Measurements from ENCODE around the gene FGA. TPM values are rescaled to one million over a fixed set of nuclear protein-coding genes. Genes with fewer than 3 reads are reported as not detected.

FGA gene
- total and polyA plus RNA-seq, 10 of the 15 experiments (the other 5 are each of a cell fraction or from before 2014, with no cell fraction given): 3.6 TPM; not detected in 9

- ChIA-PET SMC1A (ENCODE audit: uncharacterized antibody, unreplicated experiment) (interaction anchor here (0.6 to 1.7 kb wide), 2 partner anchors 13 to 183 kb away, joined by 3 to 4 read pairs; no protein-coding TSS in a partner anchor), RAD21 (ENCODE audit: unreplicated experiment) (interaction anchor here (0.8 to 5.6 kb wide), 3 partner anchors 19 to 77 kb away, joined by 3 to 28 read pairs (median 14); partner anchors contain the start of gene PLRG1), POLR2A (no interaction called here), CTCF (interaction anchor here (1.1 to 19.0 kb wide), 3 partner anchors 8 to 152 kb away, joined by 3 to 796 read pairs (median 7); partner anchors contain the start of genes FGB and PLRG1)
- no TSS peak for BruUV-seq (replicated peaks)
- 14% methylated on average over 48 of the region's 48 CpGs for WGBS (ENCODE audit: insufficient coverage, insufficient replicate concordance, low lambda C conversion rate, missing lambda C conversion rate)
- no peaks in the 10 kb centered on the region for H3K36me3 ChIP-seq (ENCODE audit: control insufficient read depth in 2 of 2, insufficient read depth in 2 of 2, low read length in 1 of 2)
- DNase-seq (ENCODE audit: low read depth, low spot score): no peak
- intact Hi-C loops (cut with micrococcal nuclease; ENCODE audit: unreplicated experiment): loop anchor here (10.0 kb wide), 2 partner anchors 748 to 852 kb away; partner anchors contain the start of gene MAP9
- H3K4me1 ChIP-seq (ENCODE audit: control insufficient read depth, insufficient read depth, low read length): no peaks in the 10 kb centered on the region
- H3K27ac ChIP-seq (ENCODE audit: control insufficient read depth, insufficient read depth): no peak overlapping the region
- no peak overlapping the region for H3K9ac ChIP-seq (ENCODE audit: control insufficient read depth, insufficient read depth, low read length)
- H2AFZ ChIP-seq (ENCODE audit: control insufficient read depth, low read depth, low read length): no peak overlapping the region
- peaks cover 3% of the 10 kb centered on the region in 2 experiments for H3K27me3 ChIP-seq (replicated peaks in 1 of 2; ENCODE audit: control insufficient read depth in 2 of 2, insufficient read depth in 2 of 2, low read length in 1 of 2)
- no peaks in the 10 kb centered on the region for H3K79me2 ChIP-seq (ENCODE audit: control insufficient read depth, insufficient read depth, low read length)
- peak overlapping the region; percentile 0; the same call in 1 of the 2 replicates for H3K4me2 ChIP-seq (ENCODE audit: control insufficient read depth, insufficient read depth)
- in situ Hi-C loops (cut with MboI): no loop called here
- peak; percentile 98 for ATAC-seq
- no peaks in the 10 kb centered on the region for H4K20me1 ChIP-seq (ENCODE audit: control insufficient read depth, insufficient read depth)
- FAIRE-seq: no peak
- H3K9me3 ChIP-seq (replicated peaks; ENCODE audit: control insufficient read depth, insufficient read depth, low read length): no peaks in the 10 kb centered on the region
- H3K4me3 ChIP-seq: no peak overlapping the region
- TF ChIP-seq ZNF24 (IDR thresholded peaks at IDR 0.05): no peak
- no peak for TF ChIP-seq SUZ12 (IDR thresholded peaks at IDR 0.05; ENCODE audit: unreplicated experiment)
- no peak for TF ChIP-seq NR2F1 (conservative IDR thresholded peaks at IDR 0.05)
- peak; percentile 52 to 75 (median 64) for TF ChIP-seq CTCF (IDR thresholded peaks at IDR 0.05 in 2 of 3, conservative IDR thresholded peaks at IDR 0.05 in 1 of 3; ENCODE audit: control insufficient read depth in 2 of 3, extremely low read depth in 1 of 3, insufficient read depth in 1 of 3, low read depth in 3 of 3, low read length in 3 of 3)
- TF ChIP-seq TCF12 (IDR thresholded peaks at IDR 0.05; ENCODE audit: low read depth, low read length): no peak
- no peak for TF ChIP-seq SIX5 (IDR thresholded peaks at IDR 0.05; ENCODE audit: low read depth, low read length, severe bottlenecking)
- no peak for TF ChIP-seq ELK1 (IDR thresholded peaks at IDR 0.05; ENCODE audit: low read depth, low read length)
- no peak for TF ChIP-seq SP1 (IDR thresholded peaks at IDR 0.05; ENCODE audit: low read depth, low read length)
- peak in 1 of 2 experiments; percentile 45; a peak in 1 of 4 replicates for TF ChIP-seq BHLHE40 (IDR thresholded peaks at IDR 0.05; ENCODE audit: borderline replicate concordance in 1 of 2, low read depth in 2 of 2, low read length in 1 of 2)
- TF ChIP-seq PKNOX1 (IDR thresholded peaks at IDR 0.05): no peak
- no peak for TF ChIP-seq HDGF (IDR thresholded peaks at IDR 0.05)
- TF ChIP-seq MYC (IDR thresholded peaks at IDR 0.05; ENCODE audit: insufficient read depth, insufficient read length, insufficient replicate concordance, low read length, severe bottlenecking): no peak
- TF ChIP-seq SKIL (IDR thresholded peaks at IDR 0.05; ENCODE audit: low read depth, poor library complexity, severe bottlenecking): no peak
Observed at GRCh38 chr4:154626793-154627484, 36.4 kb upstream of the FGA start.

All from GM12878 (cell line).